GM18870 (cell line): ENCODE data around the gene OR5AU1.
"Not testable (repeated sequence)": the region's sequence is repeated elsewhere in the genome, so short reads cannot be mapped to it uniquely, and the experiment has no call there.

Experiments used
- ATAC-seq: cut with Tn5 transposase; IDR thresholded peaks from one replicate; pipeline ENCODE4 v1.9.1; 2021; ENCODE audit warnings: moderate library complexity; ENCODE audit not compliant: unreplicated experiment

Gene OR5AU1

DNA sequence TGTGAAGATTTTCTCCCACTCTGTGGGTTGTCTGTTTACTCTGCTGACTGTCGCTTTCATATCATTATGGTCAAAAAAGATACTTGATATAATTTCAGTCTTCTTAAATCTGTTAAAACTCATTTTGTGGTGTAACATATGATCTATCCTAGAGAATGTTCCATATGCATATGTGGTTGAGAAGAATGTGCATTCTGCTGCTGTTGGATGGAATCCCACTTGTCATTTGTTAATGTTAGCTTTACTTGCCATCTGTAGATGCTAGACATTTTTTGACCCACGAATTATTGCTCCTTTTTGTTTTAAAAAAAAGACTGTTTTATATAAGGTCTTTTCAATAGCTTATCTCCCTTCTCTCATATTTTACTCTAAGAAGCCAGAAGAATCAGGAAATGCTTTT, 26.3 kb upstream of the OR5AU1 start:
- ATAC-seq: no peak

DNA sequence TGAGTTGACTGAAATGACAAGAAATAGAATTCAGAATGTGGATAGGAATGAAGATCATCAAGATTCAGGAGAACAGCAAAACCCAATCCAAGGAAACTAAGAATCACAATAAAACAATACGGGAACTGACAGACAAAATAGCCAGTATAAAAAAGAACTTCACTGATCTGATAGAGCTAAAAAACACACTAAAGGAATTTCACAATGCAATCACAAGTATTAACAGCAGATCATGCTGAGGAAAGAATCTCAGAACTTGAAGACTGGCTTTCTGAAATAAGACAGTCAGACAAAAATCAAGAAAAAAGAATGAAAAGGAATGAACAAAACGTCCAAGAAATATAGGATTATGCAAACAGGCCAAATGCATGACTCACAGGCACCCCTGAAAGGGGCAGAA, 15.3 kb upstream of the OR5AU1 start:
- ATAC-seq: no peak

DNA sequence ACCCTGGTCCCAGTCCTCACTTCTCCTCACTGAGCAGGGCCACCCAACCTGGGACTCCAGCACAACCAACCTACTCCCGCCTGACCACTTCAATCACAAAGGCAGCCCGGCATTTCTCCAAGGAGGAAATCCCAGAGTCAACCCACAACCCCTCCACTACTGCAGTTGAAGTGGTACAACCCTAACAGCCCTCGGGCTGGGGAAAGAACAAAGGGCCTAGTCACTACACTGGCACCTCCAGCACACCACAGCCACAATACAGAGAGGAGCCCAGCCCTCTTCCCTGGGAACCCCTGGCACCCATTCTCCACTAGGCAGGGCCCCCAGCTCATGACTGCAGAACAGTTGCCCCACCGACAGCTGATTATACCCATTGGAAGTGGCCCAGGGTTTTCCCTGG, 13.7 kb upstream of the OR5AU1 start:
- ATAC-seq: no peak

GRCh38 chr14:21168055-21168454, 12.2 kb upstream of the OR5AU1 start:
- ATAC-seq: no peak

GRCh38 chr14:21165670-21166069, 9.8 kb upstream of the OR5AU1 start:
- ATAC-seq: not testable (repeated sequence)

DNA sequence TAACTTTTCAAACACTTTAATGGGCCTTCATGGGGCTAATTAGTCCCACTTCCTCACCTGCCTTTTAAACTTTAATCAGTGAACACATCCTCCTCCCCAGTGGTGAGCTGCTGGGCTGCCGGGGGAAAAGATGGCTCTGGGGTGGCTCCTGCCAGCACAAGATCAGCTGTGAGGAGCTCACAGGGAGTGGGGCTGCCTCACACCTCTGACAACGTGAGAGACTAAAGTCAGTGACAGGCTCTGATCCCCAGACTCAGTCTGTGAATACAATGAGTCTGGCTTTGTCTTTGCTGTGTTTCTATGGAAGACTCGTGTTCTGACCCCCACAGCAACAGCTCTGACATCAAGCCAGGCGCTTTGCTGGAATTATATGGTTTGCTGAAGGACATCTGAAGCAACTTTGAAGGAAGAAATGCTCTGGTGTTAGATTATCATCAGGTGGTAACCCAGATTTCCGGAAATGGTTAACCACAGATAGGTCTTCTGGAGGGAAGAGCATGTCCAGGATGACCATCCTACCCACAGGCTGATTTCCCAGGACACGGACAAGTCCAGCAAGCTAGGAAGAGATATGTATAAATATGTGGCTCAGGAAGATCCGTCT, 9.2 kb upstream of the OR5AU1 start:
- not testable (repeated sequence) for ATAC-seq

DNA sequence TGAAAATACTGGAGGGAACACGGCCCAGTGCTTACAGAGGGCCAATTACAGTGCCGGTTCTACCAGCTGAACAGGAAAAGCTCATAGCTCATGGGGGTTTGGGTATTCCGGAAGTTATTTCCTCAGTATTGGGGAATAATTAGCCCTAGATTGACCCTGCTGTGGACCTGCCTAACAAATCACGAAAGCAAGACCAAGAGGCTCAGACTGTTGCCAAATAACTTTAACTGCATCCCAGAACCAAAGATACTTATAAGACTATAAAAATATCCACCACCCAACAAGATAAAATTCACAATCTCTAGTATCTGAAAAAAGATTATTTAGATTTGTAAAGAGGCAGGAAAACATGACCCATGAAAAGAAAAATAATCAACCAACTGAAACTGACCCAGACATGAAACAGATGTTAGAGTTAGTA, 8.0 kb upstream of the OR5AU1 start:
- ATAC-seq: no peak

- no peak for ATAC-seq
Measured at GRCh38 chr14:21162081-21162480, 6.2 kb upstream of the OR5AU1 start.

- no peak for ATAC-seq
Measured at GRCh38 chr14:21160061-21160610, 4.3 kb upstream of the OR5AU1 start.

GRCh38 chr14:21158175-21158574, 2.3 kb upstream of the OR5AU1 start:
- not testable (repeated sequence) for ATAC-seq

- ATAC-seq: no peak
Measured at GRCh38 chr14:21149641-21150367, 6.1 kb downstream of the OR5AU1 start.

GRCh38 chr14:21145437-21145836, 10.4 kb downstream of the OR5AU1 start:
- no peak for ATAC-seq

DNA sequence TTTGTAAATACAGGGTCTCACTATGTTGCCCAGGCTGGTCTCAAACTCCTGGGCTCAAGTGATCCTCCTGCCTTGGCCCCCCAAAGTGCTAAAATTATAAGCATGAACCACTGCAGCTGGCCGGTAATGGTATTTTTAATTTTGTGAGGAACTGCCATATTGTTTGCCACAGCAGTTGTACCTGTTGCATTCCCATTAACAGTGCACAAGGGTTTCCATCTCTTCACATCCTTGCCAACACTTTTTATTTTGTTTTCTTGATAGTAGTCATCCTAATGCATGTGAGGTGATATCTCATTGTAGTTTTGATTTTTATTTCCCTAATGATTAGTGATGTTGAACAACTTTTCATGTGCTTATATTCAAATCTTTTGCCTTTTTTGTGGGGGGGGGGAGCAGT, 13.5 kb downstream of the OR5AU1 start:
- ATAC-seq: no peak

DNA sequence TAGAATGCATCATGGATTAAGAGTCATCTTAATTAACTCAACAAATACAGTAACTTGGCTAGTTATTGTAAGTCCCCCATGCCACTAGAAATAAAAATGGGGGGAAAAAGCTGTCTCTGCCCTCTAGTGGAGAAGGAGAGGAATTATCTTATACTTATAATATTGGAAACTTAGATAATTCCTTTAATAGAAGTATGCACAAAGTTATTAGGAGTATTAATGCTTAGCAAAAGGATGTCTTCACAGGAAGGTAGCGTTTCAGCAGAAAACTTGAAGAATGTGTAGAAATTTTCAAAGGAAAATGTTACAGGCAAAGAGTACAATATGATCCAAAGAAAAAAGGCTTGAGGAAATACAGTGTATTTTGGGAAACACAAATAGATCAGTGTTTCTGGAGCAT, 19.8 kb downstream of the OR5AU1 start:
- no peak for ATAC-seq

- no peak for ATAC-seq
Measured at GRCh38 chr14:21133901-21134300, 22.0 kb downstream of the OR5AU1 start.

- no peak for ATAC-seq
Measured at GRCh38 chr14:21123429-21123828, 32.4 kb downstream of the OR5AU1 start.

DNA sequence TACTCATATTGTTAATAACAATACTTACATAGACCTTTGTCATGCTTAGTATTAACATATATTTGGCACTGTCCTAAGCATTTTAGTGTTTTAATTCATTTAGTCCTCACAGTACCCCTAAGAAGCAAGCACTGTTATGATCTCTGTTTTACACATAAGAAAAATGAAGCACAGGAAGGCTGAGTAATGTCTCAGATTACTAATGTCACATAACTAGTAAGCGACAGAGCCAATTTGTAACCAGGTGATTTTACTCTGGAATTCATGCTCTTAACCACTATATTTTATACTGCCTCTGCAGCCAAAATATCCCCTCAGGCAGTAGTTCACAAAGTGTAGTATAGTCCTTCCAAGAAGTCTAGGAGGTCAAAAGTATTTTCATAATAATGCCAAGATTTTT, 34.7 kb downstream of the OR5AU1 start:
- ATAC-seq: no peak

GRCh38 chr14:21120686-21121085, 35.2 kb downstream of the OR5AU1 start:
- no peak for ATAC-seq

GRCh38 chr14:21118933-21119332, 36.9 kb downstream of the OR5AU1 start:
- ATAC-seq: no peak

DNA sequence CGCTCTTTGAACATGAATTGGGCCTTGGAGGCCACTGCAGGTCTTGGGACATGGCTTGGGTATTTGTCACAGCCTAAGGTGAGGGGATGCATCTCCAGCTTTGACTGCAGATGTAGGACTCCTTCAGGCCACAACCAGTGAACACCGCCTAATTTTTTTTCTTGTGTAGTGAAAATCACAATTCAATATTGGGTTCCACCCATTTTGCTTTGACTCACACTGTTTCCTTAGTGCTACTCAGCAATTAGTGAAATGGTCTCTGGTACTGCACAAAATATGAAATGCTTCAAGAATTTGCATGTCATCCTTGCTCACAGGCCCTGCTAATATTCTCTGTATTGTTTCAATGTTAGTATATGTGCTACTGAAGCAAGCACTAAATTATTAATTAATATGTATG, 42.5 kb downstream of the OR5AU1 start:
- no peak for ATAC-seq

DNA sequence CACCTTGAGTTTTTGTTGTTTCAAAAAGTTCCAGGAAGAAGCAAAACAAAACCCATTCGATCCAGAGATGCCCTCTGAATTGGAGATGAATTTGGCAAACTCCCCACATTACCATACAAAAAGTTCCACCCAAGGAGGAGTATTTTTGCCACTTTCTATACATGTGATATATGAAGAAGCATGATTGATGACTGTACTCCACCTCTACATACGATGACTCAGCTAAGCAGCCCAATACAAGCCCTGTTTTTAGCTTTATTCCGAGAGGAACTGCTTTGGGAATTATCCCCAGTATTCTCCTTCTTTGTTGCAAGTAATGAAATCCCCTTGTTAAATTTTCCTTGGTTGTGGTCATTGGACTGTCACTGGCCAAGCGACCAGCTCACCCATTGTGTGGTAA, 43.6 kb downstream of the OR5AU1 start:
- ATAC-seq: no peak

DNA sequence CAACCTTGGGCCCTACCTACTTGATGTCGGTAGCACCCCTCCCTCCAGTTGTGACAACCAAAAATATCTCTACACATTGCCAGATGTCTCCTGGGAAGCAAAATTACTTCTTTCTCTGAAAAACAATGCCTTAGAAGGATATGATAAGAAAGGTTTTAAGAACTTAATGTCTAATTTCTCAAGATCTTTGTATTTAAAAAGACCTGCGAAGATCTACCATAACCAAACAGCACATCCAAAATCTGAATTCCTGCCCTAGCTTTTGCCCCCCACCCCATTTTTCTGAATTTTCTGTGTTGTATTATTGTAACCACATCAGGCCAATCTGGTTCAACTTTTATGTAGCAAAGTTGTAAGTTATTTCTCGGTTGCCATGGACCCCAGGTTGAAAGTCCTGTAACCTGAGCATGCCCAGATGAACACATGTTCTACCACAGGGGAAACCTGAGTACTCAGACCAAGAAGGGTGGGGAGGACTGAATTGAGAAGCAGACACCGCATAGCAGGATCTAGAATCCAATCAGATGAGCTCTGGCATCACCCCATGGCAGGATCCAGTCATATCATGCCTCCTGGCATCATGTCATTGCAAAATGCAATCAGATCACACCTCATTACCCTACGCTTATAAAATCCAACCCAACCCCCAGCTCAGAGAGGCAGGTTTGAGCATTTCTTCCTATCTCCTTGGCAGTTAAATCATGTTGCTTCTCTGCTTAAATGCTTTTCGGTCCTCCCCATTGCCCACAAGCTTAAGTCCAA, 46.3 kb downstream of the OR5AU1 start:
- peak; percentile 73 for ATAC-seq
